HL-60/S4 treated with retinoic acid at 250 ng/mL for 4 days and 3 days (cell line): ENCODE data around the gene HAGH.
"Not testable (repeated sequence)": the region's sequence is repeated elsewhere in the genome, so short reads cannot be mapped to it uniquely, and the experiment has no call there.

ENCODE experiments used
- in situ Hi-C: fragments of 300-500 bp; cut with MboI; formaldehyde crosslinking; loops from 2 replicates; pipeline ENCODE4 v1.7.0; 2022; ENCODE audit warnings: low sequenced_read_pairs

Gene HAGH

DNA sequence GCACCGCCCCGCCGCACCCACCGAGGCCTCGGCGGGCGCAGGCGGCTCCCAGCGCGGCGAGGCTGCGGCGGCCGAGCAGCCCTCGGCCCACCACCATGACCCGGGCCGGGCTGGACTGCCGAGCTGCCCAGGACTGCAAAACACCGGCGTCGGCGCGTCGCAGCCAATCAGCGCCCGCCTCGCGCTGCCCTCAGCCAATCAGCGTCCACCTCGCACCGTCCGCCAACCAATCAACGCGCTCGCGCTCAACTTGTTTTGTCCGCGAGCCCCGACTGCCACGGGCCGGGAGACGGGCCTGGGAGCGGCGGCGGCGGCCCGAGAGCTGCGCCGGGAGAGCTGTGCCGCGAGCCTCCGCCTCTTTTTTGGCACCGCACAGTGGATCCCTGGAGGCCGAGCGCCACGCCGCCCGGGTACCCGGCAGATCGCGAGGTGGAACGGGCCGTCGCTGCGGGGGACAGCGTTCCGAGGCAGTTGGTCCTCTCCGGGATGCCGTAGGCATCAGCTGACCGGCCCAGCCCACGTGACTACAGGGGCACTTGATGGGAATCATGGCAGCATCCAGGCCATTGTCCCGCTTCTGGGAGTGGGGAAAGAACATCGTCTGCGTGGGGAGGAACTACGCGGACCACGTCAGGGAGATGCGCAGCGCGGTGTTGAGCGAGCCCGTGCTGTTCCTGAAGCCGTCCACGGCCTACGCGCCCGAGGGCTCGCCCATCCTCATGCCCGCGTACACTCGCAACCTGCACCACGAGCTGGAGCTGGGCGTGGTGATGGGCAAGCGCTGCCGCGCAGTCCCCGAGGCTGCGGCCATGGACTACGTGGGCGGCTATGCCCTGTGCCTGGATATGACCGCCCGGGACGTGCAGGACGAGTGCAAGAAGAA is at the start of gene HAGH, which contains the start of gene FAHD1:
TSS of gene HAGH (minus strand) at position 135 of the 883 bp plus-strand sequence. CDS start at position 97, 38 bp downstream.
TSS of gene FAHD1 (plus strand) at position 516 of the 883 bp plus-strand sequence. CDS start at position 549, 33 bp downstream.
- in situ Hi-C loops = no loop called here

DNA sequence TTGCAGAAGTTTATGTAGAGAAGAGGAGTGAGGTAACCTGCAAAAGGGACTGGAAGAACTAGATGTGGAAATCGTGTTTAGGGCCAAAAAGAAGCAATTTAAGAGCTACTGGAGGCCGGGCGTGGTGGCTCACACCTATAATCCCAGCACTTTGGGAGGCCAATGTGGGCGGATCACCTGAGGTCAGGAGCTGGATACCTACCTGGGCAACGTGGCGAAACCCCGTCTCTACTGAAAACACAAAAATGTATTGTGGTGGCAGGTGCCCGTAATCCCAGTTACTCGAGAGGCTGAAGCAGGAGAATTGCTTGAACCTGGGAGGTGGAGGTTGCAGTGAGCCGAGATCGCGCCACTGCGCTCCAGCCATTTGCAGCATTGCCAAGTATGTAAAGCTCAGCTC is 49.4 kb upstream of the HAGH start:
- in situ Hi-C loops = not testable (repeated sequence)

DNA sequence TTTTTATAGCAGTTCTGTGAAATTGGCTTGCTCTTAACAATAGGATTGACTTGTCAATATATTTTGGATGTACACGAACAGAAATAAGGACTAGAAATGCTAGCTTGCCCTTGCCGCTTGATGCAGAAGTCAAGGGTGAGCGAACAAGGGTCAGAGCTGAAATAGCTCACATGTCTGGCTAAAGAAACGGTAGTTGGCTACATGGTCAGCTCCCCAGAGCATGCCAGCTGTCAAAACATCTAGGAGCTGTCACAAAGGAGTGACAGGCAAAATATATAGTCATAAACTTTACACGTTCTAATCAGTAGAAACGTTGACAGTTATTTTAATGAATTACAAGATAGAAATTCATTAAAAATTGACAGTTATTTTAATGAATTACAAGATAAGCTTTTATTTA is 48.2 kb upstream of the HAGH start:
- in situ Hi-C loops = loop anchor here (25.0 kb wide), 1 partner anchor 262 kb away; the partner anchor contains the start of genes PKD1 and RAB26

DNA sequence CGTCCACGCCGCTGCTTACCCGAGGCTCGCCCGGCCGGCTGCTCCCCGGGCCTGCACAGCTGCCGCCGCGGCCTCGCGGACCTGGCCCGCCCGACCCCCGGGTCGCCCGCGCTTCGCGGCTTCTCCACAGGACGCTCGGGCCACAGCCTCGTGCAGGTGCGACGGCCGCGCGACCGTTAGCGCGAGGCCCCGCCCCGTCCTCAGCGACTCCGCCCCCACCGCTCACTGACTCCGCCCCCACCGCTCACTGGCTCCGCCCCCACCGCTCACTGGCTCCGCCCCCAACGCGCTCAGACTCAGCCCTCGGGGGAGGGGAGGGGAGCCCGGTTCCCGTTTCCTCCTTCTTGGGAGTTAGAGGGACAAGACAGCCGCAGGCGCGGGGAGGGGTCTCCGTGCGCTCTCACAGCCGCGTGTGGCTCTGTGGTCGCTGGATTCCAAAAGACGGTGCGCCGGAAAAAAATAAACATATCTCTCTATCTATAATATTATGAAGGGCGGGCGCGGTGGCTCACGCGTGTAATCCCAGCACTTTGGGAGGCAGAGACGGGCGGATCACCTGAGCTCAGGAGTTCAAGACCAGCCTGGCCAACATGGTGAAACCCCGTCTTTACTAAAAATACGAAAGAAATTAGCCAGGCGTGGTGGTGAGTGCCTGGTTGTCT is 45.5 kb upstream of the HAGH start, which contains the start of gene MEIOB:
TSS of gene MEIOB (minus strand) at position 191 of the 662 bp plus-strand sequence. CDS start 3,989 bp downstream, outside the sequence.
- in situ Hi-C loops = loop anchor here (25.0 kb wide), 1 partner anchor 265 kb away; the partner anchor contains the start of genes PKD1 and RAB26

DNA sequence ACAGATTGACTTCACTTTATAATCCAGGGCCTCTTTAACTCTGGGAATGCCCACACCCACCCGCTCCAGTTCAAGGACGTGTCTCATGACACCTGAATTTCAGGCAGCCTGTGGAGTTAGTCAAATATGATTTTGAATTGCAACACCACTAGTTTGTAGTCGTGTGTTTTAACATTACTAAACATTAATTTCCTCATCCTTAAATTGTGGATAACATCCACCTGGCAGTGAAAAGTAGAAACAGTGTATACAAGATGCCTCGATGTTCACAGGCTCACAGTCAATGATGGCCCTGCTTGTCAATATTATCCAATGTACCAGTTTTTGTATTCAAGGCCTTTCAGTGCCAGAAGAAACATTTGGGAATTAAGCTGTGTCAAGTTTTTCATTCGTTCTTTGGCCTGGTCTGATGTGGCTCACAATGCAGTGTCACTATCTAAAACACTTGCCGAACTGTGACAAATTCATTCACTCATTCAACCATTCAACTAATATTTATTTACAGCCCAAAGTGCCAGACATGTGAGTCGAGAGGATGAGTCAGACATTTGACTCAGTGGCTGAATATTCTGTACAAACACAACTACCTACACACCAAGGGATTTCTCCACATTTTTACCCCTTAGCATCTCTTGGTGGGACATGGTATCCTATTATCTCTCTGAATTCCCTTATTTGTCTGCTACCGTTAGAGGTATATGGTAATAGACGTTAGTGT is 43.9 kb upstream of the HAGH start:
- in situ Hi-C loops = loop anchor here (25.0 kb wide), 1 partner anchor 267 kb away; the partner anchor contains the start of genes PKD1 and RAB26

DNA sequence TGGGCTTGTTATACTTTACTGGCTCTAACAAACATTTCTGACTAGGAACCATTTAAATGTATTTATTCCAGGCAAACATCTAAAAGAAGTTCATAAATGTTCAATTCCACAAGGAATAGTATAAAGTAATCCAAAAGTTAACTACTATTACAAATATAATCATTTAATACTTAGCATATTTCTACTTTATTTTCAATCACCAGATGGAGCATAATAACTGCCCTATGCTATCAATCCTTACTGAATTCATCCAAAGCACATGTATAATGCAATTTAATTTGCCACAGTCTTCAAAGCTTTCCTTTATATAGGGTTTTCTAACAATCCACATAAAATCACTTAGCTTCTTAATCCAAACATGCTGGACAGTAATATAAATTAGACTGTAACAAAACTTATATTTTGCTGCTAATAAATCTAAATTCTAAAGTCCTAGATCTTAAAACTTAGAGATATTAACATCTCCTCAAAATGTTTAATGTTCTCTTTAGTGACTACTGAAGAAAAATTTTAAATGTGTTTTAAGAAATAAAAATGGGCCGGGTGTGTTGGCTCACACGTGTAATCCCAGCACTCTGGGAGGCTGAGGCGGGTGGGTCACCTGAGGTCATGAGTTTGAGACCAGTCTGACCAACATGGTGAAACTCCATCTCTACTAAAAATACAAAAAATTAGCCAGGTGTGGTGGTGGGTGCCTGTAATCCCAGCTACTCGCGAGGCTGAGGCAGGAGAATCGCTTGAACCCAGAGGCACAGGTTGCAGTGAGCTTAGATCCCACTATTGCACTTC is 39.5 kb upstream of the HAGH start:
- in situ Hi-C loops = loop anchor here (25.0 kb wide), 1 partner anchor 271 kb away; the partner anchor contains the start of genes PKD1 and RAB26

DNA sequence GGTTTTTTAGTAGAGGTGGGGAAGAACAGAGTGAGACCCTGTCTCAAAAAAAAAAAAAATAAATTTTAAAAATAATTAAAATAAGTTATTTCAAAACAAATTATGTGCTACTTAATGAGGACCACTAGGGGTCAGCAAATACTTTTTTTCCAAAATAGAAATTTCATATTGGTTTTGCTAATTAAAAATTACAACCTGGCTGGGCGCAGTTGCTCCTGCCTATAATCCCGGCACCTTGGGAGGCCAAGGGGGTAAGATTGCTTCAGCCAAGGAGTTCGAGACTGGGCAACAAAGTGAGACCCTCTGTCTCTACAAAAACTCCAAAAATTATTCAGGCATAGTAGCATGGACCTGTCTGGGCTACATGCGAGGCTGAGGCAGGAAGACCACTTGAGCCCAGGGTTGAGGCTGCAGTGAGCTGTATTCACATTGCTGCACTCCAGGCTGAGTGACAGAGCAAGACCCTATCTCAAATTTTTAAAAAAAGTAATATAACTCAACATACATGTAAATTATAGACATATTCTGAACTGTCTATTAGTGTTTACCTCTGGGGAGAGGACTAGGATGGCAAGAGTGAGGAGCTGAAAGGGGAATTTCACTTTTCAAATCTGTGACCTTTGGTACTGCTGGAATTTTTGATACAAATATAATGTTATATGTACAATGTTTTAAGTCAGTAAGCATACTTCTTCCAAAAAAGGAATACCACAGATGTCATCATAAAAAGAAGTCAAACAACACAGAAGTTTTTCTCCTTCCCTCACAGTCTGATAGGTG is 37.2 kb upstream of the HAGH start:
- in situ Hi-C loops = loop anchor here (25.0 kb wide), 1 partner anchor 273 kb away; the partner anchor contains the start of genes PKD1 and RAB26

DNA sequence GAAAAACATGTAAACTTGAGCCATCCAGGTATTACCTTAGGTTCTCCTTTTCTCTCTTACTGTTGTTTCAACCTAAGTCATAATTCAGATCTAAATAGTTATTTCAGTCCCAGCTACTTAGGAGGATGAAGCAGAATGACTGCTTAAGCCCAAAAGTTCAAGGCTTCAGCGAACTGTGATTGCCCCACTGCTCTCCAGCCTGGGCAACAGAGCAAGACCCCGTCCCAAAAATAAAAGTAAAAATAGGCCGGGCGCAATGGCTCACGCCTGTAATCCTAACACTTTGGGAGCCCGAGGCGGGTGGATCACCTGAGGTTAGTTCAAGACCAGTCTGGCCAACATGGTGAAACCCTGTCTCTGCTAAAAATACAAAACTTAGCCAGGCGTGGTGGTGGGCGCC is 35.8 kb upstream of the HAGH start:
- in situ Hi-C loops = loop anchor here (25.0 kb wide), 1 partner anchor 275 kb away; the partner anchor contains the start of genes PKD1 and RAB26

DNA sequence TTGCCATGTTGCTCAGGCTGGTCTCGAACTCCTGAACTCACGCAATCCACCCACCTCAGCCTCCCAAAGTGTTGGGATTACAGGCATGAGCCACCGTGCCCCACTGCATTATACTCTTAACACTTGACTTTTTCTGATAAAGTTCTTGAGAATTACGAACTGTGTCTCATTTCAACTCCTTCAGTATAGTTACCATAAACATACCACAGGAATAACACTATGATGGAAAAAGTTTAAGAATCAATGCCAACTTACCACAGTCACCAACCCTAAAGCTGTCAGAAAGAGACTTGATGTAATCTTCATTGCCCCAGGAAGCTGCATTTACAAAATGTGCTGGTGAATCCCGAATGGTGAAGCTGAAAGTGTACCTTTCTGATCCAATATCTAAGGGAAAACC is 35.1 kb upstream of the HAGH start:
- in situ Hi-C loops = loop anchor here (25.0 kb wide), 1 partner anchor 276 kb away; the partner anchor contains the start of genes PKD1 and RAB26

DNA sequence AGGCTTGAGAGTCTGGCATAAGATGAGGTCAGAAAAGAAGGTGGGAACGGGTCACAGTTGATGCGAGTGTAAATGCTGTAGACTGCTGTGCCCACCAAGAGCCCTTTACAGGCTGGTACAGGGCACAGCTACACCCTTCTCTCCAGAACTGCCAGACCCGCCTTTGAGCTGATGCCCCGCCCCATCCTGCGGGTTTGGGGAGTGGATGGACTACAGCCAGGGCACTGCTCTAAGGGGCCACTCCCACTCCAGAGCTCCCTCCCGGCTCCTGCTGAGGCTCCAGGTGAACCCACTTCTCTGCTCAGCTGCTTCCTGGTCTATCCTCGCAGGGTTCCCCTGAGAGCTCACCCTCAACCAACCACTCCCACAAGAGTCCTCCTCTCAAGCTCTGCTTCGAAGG is 33.0 kb upstream of the HAGH start:
- in situ Hi-C loops = loop anchor here (25.0 kb wide), 1 partner anchor 278 kb away; the partner anchor contains the start of genes PKD1 and RAB26

DNA sequence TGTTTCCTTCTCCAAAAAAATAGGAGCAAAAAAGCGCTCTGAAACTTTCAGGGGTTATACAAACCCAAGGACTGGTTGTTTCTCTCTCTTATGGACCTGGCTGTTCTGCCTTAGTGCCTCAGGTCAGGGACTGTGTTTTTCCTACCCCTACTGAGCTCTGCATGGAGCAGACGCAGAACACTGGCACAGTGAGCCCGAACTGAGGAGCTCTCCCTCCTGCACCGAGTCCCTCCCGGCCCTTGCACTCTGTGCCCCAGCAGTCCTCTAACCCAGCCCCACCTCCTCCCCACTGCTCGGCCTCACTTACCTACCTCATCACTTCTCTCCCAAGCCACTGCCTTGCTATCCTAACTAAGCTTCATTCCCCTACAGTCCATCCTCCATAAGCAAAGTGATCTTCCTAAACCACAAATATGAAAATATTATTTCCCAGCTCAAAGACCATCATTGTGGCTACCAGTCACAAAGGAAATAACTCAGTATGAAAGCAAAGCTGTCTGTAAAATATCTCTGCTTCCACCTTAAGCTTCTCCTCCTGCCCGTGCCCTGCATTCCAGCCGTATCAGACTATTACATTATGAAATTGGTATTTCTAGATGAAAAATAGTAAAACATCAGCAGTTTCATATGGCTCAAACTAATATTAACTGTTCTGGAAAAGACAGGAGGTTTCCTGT is 31.7 kb upstream of the HAGH start:
- in situ Hi-C loops = loop anchor here (25.0 kb wide), 1 partner anchor 279 kb away; the partner anchor contains the start of genes PKD1 and RAB26

DNA sequence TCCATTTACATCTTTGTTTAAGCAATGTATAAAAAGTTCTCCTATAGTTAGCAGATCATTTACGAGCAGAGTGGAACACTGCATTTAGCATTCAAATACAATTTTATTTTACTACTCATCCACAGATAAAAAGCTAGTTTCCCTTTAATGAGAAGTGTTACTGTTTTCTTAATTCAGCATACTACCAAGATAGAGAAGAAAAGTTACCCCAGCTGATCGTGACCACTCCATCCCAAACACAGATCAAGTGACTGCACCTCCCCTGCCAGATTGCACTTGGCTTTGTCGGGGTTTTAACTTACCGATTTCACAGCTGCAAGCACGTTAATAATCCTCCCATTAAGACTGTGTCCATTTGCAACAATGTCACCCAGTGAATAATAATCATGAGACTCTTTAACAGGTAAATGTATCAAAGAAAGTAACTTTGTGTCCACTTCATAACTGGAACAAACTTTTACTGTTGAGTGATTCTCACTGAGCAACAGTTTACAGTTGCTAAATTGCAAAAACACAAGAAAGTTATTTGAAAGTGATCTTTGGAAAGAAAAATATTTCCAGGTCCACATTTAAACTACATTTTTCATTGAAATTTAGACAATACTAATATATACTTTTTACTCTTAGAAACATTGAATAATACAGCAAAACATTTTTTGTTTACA is 30.9 kb upstream of the HAGH start:
- in situ Hi-C loops = loop anchor here (25.0 kb wide), 1 partner anchor 280 kb away; the partner anchor contains the start of genes PKD1 and RAB26

DNA sequence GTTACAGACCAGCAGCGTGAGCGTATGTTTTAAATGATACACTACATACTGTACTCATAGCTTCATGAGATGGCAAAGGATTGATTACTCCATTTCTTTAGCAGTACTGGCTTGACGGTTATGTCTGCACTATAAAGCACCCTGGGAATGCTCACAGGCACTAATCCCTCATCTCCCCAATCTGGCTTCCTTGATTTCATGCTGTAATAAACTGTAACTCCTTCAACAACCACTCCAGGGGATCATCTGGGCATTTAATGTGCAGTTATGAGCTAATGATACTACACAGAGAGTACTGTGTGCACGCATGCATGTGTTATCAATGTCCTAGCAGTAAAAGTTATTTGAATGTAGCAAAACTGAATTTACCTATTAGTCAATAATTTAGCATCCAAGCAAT is 25.2 kb upstream of the HAGH start:
- in situ Hi-C loops = loop anchor here (25.0 kb wide), 1 partner anchor 286 kb away; the partner anchor contains the start of genes PKD1 and RAB26

DNA sequence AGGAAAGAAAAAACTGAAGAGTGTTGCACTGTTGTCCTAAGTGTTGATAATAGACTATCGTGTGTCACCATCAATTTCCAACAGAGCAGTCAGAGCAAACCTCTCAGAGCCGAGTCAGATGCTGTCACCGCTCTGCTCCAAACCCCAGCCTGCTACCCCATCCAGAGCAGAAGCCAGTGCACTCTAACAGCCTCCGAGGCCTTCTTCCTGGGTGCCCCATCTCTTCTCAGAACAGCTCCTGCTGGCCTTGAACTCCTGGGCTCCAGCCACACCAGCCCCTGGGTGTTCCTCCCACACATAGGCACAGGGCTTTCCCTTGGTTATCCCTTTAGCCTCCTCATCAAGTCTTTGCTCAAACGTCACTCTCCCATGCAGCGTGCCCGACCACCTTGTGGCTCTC is 24.4 kb upstream of the HAGH start:
- in situ Hi-C loops = loop anchor here (25.0 kb wide), 1 partner anchor 286 kb away; the partner anchor contains the start of genes PKD1 and RAB26

DNA sequence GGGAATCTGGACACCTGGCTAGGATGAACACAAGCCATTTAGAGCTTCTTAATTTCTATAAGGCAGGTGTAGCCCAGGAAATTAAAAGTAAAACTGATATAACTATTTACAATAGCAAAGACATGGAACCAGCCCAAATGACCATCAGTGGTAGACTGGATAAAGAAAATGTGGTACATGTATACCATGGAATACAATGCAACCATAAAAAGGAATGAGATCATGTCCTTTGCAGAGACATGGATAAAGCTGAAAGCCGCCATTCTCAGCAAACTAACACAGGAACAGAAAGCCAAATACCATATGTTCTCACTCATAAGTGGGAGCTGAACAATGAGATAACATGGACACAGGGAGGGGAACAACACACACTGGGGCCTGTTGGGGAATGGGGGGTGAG is 19.8 kb upstream of the HAGH start:
- in situ Hi-C loops = no loop called here

DNA sequence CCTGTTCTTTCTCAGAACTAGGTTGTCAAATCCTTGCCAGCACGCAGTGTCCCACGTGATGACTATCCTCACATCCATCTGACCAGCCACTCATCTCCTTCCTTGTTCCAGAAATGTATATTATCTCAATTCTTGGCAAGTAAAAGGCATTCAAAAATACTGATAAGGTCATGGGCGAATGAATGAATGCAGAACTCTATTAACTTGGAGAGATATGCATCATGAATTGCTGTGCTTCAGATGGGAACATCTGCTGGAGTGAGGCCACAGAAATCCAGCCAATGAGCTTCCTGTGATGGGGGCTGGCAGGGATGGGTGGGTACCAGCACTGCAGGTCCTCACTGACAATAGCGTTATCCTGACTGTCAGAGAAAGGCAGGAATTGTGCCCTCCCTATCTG is 19.4 kb upstream of the HAGH start:
- in situ Hi-C loops = no loop called here

DNA sequence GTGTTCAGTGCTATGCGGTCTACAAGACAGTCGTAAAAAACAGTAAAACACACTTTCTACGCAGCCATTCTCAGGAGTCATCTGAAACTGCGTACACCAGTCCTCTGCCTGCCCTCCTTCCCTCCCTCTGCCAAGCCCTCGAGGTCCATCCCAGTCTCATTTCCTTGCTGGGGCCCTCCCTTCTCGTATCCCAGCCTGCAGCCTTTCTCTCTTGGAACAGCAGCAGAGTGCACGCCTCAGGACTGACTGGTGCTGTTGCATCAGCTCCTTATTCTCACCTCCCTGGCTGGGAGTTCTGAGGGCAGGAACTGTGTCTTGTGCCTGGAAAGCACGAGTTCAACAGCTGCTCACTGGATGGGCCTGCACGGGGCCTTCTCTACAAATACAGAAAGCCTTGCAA is 12.9 kb upstream of the HAGH start:
- in situ Hi-C loops = no loop called here
